H1 (cell line): Measurements from ENCODE around the gene ROGDI. TPM values are rescaled to one million over a fixed set of nuclear protein-coding genes. Genes with fewer than 3 reads are reported as not detected.

Experiments
- CTCF ChIA-PET: fragments of 300-600 bp; sonication (Branson Sonifier 250); formaldehyde crosslinking; loops from one replicate; lab custom pipeline; 2021; ENCODE audit not compliant: partially characterized antibody; lab: Charles Lee
- POLR2A ChIA-PET: fragments of 300-600 bp; sonication (Branson Sonifier 250); formaldehyde crosslinking; loops from one replicate; lab custom pipeline; 2021; ENCODE audit warnings: inconsistent platforms; ENCODE audit not compliant: partially characterized antibody; lab: Charles Lee
- DNase-seq, 2 experiments: peaks; one replicate each; pipeline versions ENCODE4 v3.0.0 to v3.0.0-alpha.2; 2010 to 2022; ENCODE audit warnings: low spot score in 2 of 2, low read depth in 1 of 2, mixed read lengths in 1 of 2
- FAIRE-seq: peaks from 2 replicates; lab custom pipeline; 2011; peaks lifted over from hg19 to GRCh38; lab: Jason Lieb, UNC
- H2AFZ ChIP-seq: 2 replicates; pipeline ENCODE4 v1.8.1; 2012; ENCODE audit warnings: low read length, inconsistent platforms
- H2AK5ac ChIP-seq: 2 replicates; pipeline ENCODE4 v1.6.1; 2013; ENCODE audit warnings: low read depth, low read length
- H2BK120ac ChIP-seq: replicated peaks from 2 replicates; pipeline ENCODE3; 2013; ENCODE audit warnings: low read depth, low read length, inconsistent platforms
- H2BK12ac ChIP-seq: 2 replicates; pipeline ENCODE4 v1.6.1; 2013; ENCODE audit warnings: low read depth, low read length
- H2BK15ac ChIP-seq: 2 replicates; pipeline ENCODE4 v1.6.1; 2013; ENCODE audit warnings: low read length
- H2BK20ac ChIP-seq: 2 replicates; pipeline ENCODE4 v1.6.1; 2013; ENCODE audit warnings: low read length
- H2BK5ac ChIP-seq: 2 replicates; pipeline ENCODE4 v1.6.1; 2013; ENCODE audit warnings: low read depth, low read length
- H3K14ac ChIP-seq: 2 replicates; pipeline ENCODE4 v1.6.1; 2013; ENCODE audit warnings: inconsistent platforms; ENCODE audit not compliant: insufficient read length
- H3K18ac ChIP-seq: 2 replicates; pipeline ENCODE4 v1.6.1; 2013; ENCODE audit warnings: low read length; ENCODE audit errors: extremely low read depth
- H3K23ac ChIP-seq: 2 replicates; pipeline ENCODE4 v1.6.1; 2013; ENCODE audit warnings: inconsistent platforms; ENCODE audit not compliant: insufficient read length
- H3K23me2 ChIP-seq: 2 replicates; pipeline ENCODE4 v1.6.1; 2013; ENCODE audit warnings: low read depth, low read length
- H3K27ac ChIP-seq: 2 replicates; pipeline ENCODE4 v1.6.1; 2011; ENCODE audit warnings: low read depth, low read length, inconsistent platforms
- H3K27me3 ChIP-seq, 4 experiments: replicated peaks in 1 of 4; 1 replicate in 1 of 4; 2 replicates in 3 of 4; pipeline versions ENCODE4 v1.6.1 to v1.8.1; 2011 to 2013; ENCODE audit warnings: low read length in 3 of 4, mild to moderate bottlenecking in 3 of 4, inconsistent platforms in 2 of 4, mixed read lengths in 2 of 4, moderate library complexity in 1 of 4; ENCODE audit not compliant: control insufficient read depth in 3 of 4, insufficient read depth in 3 of 4; ENCODE audit errors: extremely low read depth in 1 of 4
- H3K36me3 ChIP-seq, 4 experiments: 2 replicates each; pipeline versions ENCODE4 v1.6.1 to v1.8.1; 2011 to 2013; ENCODE audit warnings: mild to moderate bottlenecking in 4 of 4, low read length in 3 of 4, moderate library complexity in 2 of 4, control low read depth in 1 of 4, inconsistent platforms in 1 of 4; ENCODE audit not compliant: insufficient read depth in 4 of 4, control insufficient read depth in 2 of 4
- H3K4ac ChIP-seq: replicated peaks from 2 replicates; pipeline ENCODE3; 2013; ENCODE audit warnings: low read length, low read depth, mixed read lengths, inconsistent platforms; ENCODE audit not compliant: insufficient read length
- H3K4me1 ChIP-seq, 4 experiments: replicated peaks in 1 of 4; 1 replicate in 1 of 4; 2 replicates in 3 of 4; pipeline versions ENCODE4 v1.6.1 to v1.8.1; 2011 to 2013; ENCODE audit warnings: low read length in 3 of 4, inconsistent platforms in 2 of 4, mixed read lengths in 1 of 4; ENCODE audit not compliant: insufficient read depth in 4 of 4, control insufficient read depth in 3 of 4
- H3K4me2 ChIP-seq, 2 experiments: 2 replicates each; pipeline versions ENCODE4 v1.6.1 to v1.8.1; 2011 to 2013; ENCODE audit warnings: low read depth in 2 of 2, low read length in 2 of 2, control low read depth in 1 of 2, inconsistent platforms in 1 of 2, mild to moderate bottlenecking in 1 of 2; ENCODE audit not compliant: insufficient read depth in 1 of 2
- H3K4me3 ChIP-seq, 4 experiments: fragments of 200-600, 300-600 bp in 1 of 4; sonication (generic), shearing (Covaris generic), sonication (Bioruptor Twin) in 1 of 4; 2 replicates each; pipeline versions ENCODE4 v1.5.1 to v1.8.1; 2011 to 2016; ENCODE audit warnings: low read length in 4 of 4, low read depth in 3 of 4, control low read depth in 2 of 4, inconsistent platforms in 2 of 4, mild to moderate bottlenecking in 2 of 4, mixed read lengths in 1 of 4, moderate library complexity in 1 of 4; ENCODE audit not compliant: insufficient read depth in 2 of 4; ENCODE audit errors: extremely low read depth in 1 of 4
- H3K56ac ChIP-seq: replicated peaks from 2 replicates; pipeline ENCODE3; 2013; ENCODE audit warnings: low read depth, mild to moderate bottlenecking, mixed read lengths, low read length, inconsistent platforms; ENCODE audit not compliant: insufficient read length
- H3K79me1 ChIP-seq: 2 replicates; pipeline ENCODE4 v1.6.1; 2013; ENCODE audit warnings: low read depth, low read length, control low read depth
- H3K79me2 ChIP-seq, 2 experiments: 2 replicates each; pipeline versions ENCODE4 v1.6.1 to v1.8.1; 2012 to 2013; ENCODE audit warnings: low read length in 2 of 2, mild to moderate bottlenecking in 2 of 2, inconsistent platforms in 1 of 2; ENCODE audit not compliant: insufficient read depth in 2 of 2, control insufficient read depth in 1 of 2
- H3K9ac ChIP-seq, 4 experiments: replicated peaks in 1 of 4; 1 replicate in 1 of 4; 2 replicates in 3 of 4; pipeline versions ENCODE4 v1.6.1 to v1.8.1; 2011 to 2013; ENCODE audit warnings: low read depth in 3 of 4, low read length in 3 of 4, control low read depth in 2 of 4, mild to moderate bottlenecking in 2 of 4, moderate library complexity in 2 of 4, inconsistent platforms in 1 of 4; ENCODE audit errors: extremely low read depth in 1 of 4
- H3K9me3 ChIP-seq, 2 experiments: 2 replicates each; pipeline versions ENCODE4 v1.6.1 to v1.8.1; 2012 to 2013; ENCODE audit warnings: mild to moderate bottlenecking in 2 of 2, moderate library complexity in 2 of 2, control low read depth in 1 of 2, inconsistent platforms in 1 of 2, low read depth in 1 of 2, low read length in 1 of 2, mixed read lengths in 1 of 2; ENCODE audit not compliant: insufficient read depth in 2 of 2
- H4K20me1 ChIP-seq, 2 experiments: replicated peaks in 1 of 2; 2 replicates each; pipeline versions ENCODE3 to v1.8.1; 2011 to 2013; ENCODE audit warnings: inconsistent platforms in 2 of 2, low read length in 2 of 2, mild to moderate bottlenecking in 1 of 2; ENCODE audit not compliant: insufficient read depth in 2 of 2, control insufficient read depth in 1 of 2
- H4K5ac ChIP-seq: 2 replicates; pipeline ENCODE4 v1.6.1; 2013; ENCODE audit warnings: low read length, low read depth, mixed read lengths, inconsistent platforms; ENCODE audit not compliant: insufficient read length
- H4K8ac ChIP-seq: 2 replicates; pipeline ENCODE4 v1.8.0; 2013; ENCODE audit warnings: mild to moderate bottlenecking, moderate library complexity, low read length, inconsistent platforms; ENCODE audit not compliant: insufficient read depth; ENCODE audit errors: extremely low read depth
- H4K91ac ChIP-seq: replicated peaks from 2 replicates; pipeline ENCODE3; 2013; ENCODE audit warnings: low read length, mixed read lengths, inconsistent platforms; ENCODE audit not compliant: insufficient read length
- EZH2 ChIP-seq: fragments of 200-600 bp; sonication (generic); IDR thresholded peaks from 2 replicates; pipeline ENCODE4 v1.7.1; 2012; ENCODE audit warnings: low read depth, mild to moderate bottlenecking, moderate library complexity, low read length, inconsistent platforms; ENCODE audit not compliant: severe bottlenecking
- WGBS, 2 experiments: shearing (Covaris generic) in 1 of 2; methylation state at CpG; one replicate each; pipeline versions ENCODE4 v1.1.6 to v1.1.7; 2013 to 2015; ENCODE audit warnings: low lambda C conversion rate in 2 of 2, mixed read lengths in 2 of 2, inconsistent platforms in 1 of 2, low coverage in 1 of 2, missing lambda C conversion rate in 1 of 2; ENCODE audit not compliant: insufficient replicate concordance in 2 of 2, insufficient coverage in 1 of 2, insufficient read length in 1 of 2; ENCODE audit errors: extremely low coverage in 1 of 2, missing lambda C conversion rate in 1 of 2; 5-methylcytosine and 5-hydroxymethylcytosine counted together
- polyA plus RNA-seq, 7 experiments: library from polyadenylated mRNA; depleted of rRNA in 3 of 7; stranded (reverse) in 5 of 7; unstranded in 2 of 7; fragments of >200 nt in 5 of 7; fragments of 200-250 nt in 2 of 7; gene quantifications; 1 replicate in 5 of 7; 2 replicates in 1 of 7; 4 replicates in 1 of 7; pipeline versions ENCODE4 v1.2.1 to v1.2.3, GENCODE V29; 2011 to 2013; ENCODE audit warnings: missing spikeins in 2 of 7, mixed read lengths in 2 of 7
- total RNA-seq: library from RNA; stranded (reverse); fragmentation: NEBNext Ultra II Directional; extraction: Animal tissue kit (Norgen Biotek cat#: 25700); gene quantifications from 2 replicates; pipeline ENCODE4 v1.2.1, GENCODE V29; 2021

The ROGDI gene
- total and polyA plus RNA-seq, 2 of the 8 experiments (the other 6 are each of a cell fraction or from before 2014, with no cell fraction given): 27.4 to 68.4 TPM

GRCh38 chr16:4805231-4805630, 2.8 kb upstream of the ROGDI start:
- Histone ChIP-seq H3K4me2 (no peak overlapping the region), H2BK5ac (no peak overlapping the region), H3K4me3 (no peak overlapping the region), H3K4ac (no peak overlapping the region), H3K14ac (no peak overlapping the region), H3K9ac (no peak overlapping the region), H3K27me3 (no peaks in the 10 kb centered on the region), H3K36me3 (peaks cover 3 to 30% (median 11%) of the 10 kb centered on the region in 4 experiments; a peak in 7 of 8 replicates), H2AK5ac (no peak overlapping the region), H3K9me3 (no peaks in the 10 kb centered on the region), H3K79me2 (no peaks in the 10 kb centered on the region), H4K5ac (no peak overlapping the region), H3K79me1 (no peaks in the 10 kb centered on the region), H2BK15ac (no peak overlapping the region), H2BK120ac (no peak overlapping the region), H2BK12ac (no peak overlapping the region), H3K23ac (no peak overlapping the region), H3K4me1 (peaks cover 0 to 14% (median 8%) of the 10 kb centered on the region in 4 experiments; a peak in 4 of 7 replicates), H3K23me2 (peaks cover 8% of the 10 kb centered on the region; the same call in 1 of the 2 replicates), H4K20me1 (peaks cover 0 to 5% of the 10 kb centered on the region in 2 experiments), H4K8ac (no peak overlapping the region), H4K91ac (no peak overlapping the region), H3K56ac (no peak overlapping the region), H3K27ac (no peak overlapping the region), H2AFZ (no peak overlapping the region), H3K18ac (no peak overlapping the region), H2BK20ac (no peak overlapping the region)
- FAIRE-seq (no peak), DNase-seq (no peak)
- no peak for TF ChIP-seq EZH2
- CTCF ChIA-PET: interaction anchor here (0.9 to 1.2 kb wide), 3 partner anchors 12 to 91 kb away, joined by 3 read pairs; no protein-coding TSS in a partner anchor
- POLR2A ChIA-PET: interaction anchor here (1.0 to 1.5 kb wide), 3 partner anchors 10 to 110 kb away, joined by 3 to 4 read pairs (median 4); no protein-coding TSS in a partner anchor
- WGBS, 2 experiments: 92% methylated on average over 9 of the region's 11 CpGs; no CpG with 5 or more reads in 1 of the 2 experiments
